GM15510 (cell line): ENCODE results near the gene COL4A4.

Experiments used
- POLR2A ChIP-seq: IDR thresholded peaks from 3 replicates; pipeline ENCODE4 v1.6.1; 2011; ENCODE audit warnings: borderline replicate concordance; ENCODE audit not compliant: insufficient read length; ENCODE audit errors: extremely low read depth

COL4A4 gene

GRCh38 chr2:226959418-226959817, 204.6 kb downstream of the COL4A4 start:
- no peak for TF ChIP-seq POLR2A

GRCh38 chr2:226956659-226957058, 207.3 kb downstream of the COL4A4 start:
- TF ChIP-seq POLR2A, result no peak

- no peak for TF ChIP-seq POLR2A
These were observed 210.2 kb downstream of the COL4A4 start for GRCh38 chr2:226953826-226954225.

- TF ChIP-seq POLR2A, result no peak
These were observed 210.8 kb downstream of the COL4A4 start for GRCh38 chr2:226953206-226953605.
